Vagina (tissue), 2 donors: ENCODE data around the gene ZNF506.

Experiments used
- POLR2A ChIP-seq, 2 donors: fragments of 450-650 bp; IDR thresholded peaks; one replicate each; pipeline ENCODE4 v1.6.1; 2017; ENCODE audit warnings: antibody characterized with exemption in 2 of 2, mild to moderate bottlenecking in 2 of 2, moderate library complexity in 2 of 2
- POLR2AphosphoS5 ChIP-seq, 2 donors: sonication (generic); formaldehyde crosslinking; IDR thresholded peaks; one replicate each; pipeline ENCODE4 v1.9.0; 2017; ENCODE audit warnings: antibody characterized with exemption in 2 of 2, mild to moderate bottlenecking in 2 of 2, low read depth in 1 of 2; ENCODE audit not compliant: insufficient read depth in 1 of 2
- TF ChIP-seq, protein P1 (sequence below), 3 experiments: fragments of 450-650 bp in 2 of 3; fragments of 200-600 bp in 1 of 3; sonication (generic) in 1 of 3; IDR thresholded peaks; one replicate each; pipeline ENCODE4 v1.5.1; 2017 to 2019; ENCODE audit warnings: antibody characterized with exemption in 3 of 3, mild to moderate bottlenecking in 2 of 3, moderate library complexity in 2 of 3

- TF ChIP-seq, protein P1, sequence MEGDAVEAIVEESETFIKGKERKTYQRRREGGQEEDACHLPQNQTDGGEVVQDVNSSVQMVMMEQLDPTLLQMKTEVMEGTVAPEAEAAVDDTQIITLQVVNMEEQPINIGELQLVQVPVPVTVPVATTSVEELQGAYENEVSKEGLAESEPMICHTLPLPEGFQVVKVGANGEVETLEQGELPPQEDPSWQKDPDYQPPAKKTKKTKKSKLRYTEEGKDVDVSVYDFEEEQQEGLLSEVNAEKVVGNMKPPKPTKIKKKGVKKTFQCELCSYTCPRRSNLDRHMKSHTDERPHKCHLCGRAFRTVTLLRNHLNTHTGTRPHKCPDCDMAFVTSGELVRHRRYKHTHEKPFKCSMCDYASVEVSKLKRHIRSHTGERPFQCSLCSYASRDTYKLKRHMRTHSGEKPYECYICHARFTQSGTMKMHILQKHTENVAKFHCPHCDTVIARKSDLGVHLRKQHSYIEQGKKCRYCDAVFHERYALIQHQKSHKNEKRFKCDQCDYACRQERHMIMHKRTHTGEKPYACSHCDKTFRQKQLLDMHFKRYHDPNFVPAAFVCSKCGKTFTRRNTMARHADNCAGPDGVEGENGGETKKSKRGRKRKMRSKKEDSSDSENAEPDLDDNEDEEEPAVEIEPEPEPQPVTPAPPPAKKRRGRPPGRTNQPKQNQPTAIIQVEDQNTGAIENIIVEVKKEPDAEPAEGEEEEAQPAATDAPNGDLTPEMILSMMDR (IDR thresholded peaks at IDR 0.05): no peak
- TF ChIP-seq POLR2AphosphoS5 (IDR thresholded peaks at IDR 0.05; ENCODE audit: insufficient read depth in 1 of 2, low read depth in 1 of 2): no peak
- no peak for TF ChIP-seq POLR2A (IDR thresholded peaks at IDR 0.05)
Measured at GRCh38 chr19:19745496-19746285, 75.9 kb downstream of the ZNF506 start.
